22Rv1 (cell line): ENCODE data around the gene RNF6.

ENCODE experiments used
- ZFX ChIP-seq: fragments of 450-650 bp; IDR thresholded peaks from 2 replicates; pipeline ENCODE4 v1.6.1; 2017; ENCODE audit warnings: antibody characterized with exemption, borderline replicate concordance
- TF ChIP-seq, protein P1 (sequence below): fragments of 450-650 bp; IDR thresholded peaks from 2 replicates; pipeline ENCODE4 v1.5.1; 2017; ENCODE audit warnings: mild to moderate bottlenecking

DNA sequence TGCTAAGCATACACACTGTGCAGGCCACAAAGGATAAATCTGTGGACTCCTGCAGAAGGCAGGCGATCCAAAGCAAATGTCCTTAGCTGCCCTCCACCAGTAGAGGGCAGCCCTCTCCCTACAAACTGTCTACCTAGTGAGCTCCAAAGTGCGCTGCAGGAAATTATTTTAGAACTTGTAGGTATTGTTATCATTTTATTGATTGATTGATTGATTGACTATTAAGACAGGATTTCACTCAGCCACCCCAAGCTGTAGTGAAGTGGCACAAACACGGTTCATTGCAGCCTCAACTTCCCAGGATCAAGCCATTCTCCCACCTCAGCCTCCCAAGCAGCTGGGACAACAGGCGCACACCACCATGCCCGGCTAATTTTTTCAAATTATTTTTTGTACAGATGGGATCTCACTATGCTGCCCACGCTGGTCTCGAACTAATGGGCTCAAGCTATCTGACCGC lies 37.3 kb downstream of the RNF6 start:
- TF ChIP-seq, protein P1, sequence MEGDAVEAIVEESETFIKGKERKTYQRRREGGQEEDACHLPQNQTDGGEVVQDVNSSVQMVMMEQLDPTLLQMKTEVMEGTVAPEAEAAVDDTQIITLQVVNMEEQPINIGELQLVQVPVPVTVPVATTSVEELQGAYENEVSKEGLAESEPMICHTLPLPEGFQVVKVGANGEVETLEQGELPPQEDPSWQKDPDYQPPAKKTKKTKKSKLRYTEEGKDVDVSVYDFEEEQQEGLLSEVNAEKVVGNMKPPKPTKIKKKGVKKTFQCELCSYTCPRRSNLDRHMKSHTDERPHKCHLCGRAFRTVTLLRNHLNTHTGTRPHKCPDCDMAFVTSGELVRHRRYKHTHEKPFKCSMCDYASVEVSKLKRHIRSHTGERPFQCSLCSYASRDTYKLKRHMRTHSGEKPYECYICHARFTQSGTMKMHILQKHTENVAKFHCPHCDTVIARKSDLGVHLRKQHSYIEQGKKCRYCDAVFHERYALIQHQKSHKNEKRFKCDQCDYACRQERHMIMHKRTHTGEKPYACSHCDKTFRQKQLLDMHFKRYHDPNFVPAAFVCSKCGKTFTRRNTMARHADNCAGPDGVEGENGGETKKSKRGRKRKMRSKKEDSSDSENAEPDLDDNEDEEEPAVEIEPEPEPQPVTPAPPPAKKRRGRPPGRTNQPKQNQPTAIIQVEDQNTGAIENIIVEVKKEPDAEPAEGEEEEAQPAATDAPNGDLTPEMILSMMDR, result peak; percentile 93
- TF ChIP-seq ZFX, result no peak
